Measurements from ENCODE around the gene KCNK5.

GRCh38 chr6:39190545-39191235, 38.6 kb downstream of the KCNK5 start:
- no peak for TF ChIP-seq CTCF (IDR thresholded peaks at IDR 0.05; ENCODE audit: low read depth, low read length)
- TF ChIP-seq POLR2A (IDR thresholded peaks at IDR 0.05; ENCODE audit: extremely low read depth, insufficient read length) = no peak

Data from NB4 (cell line).